H9 (cell line): ENCODE measurements around the gene RNPS1. TPM values are rescaled to one million over a fixed set of nuclear protein-coding genes. Genes with fewer than 3 reads are reported as not detected.
"Not testable (repeated sequence)": the region's sequence is repeated elsewhere in the genome, so short reads cannot be mapped to it uniquely, and the experiment has no call there.

Experiments used
- DNase-seq: peaks from one replicate; pipeline ENCODE4 v3.0.0-alpha.2; 2017
- H2AFZ ChIP-seq: one replicate; pipeline ENCODE4 v1.6.1; 2013; ENCODE audit warnings: mild to moderate bottlenecking, low read length, control low read depth, moderate library complexity
- H2AK5ac ChIP-seq: 2 replicates; pipeline ENCODE4 v1.6.1; 2013; ENCODE audit warnings: low read length, control low read depth, mixed read lengths; ENCODE audit not compliant: insufficient read length
- H2BK120ac ChIP-seq: one replicate; pipeline ENCODE4 v1.6.1; 2013; ENCODE audit warnings: low read depth, mild to moderate bottlenecking, low read length, control low read depth, inconsistent platforms; ENCODE audit not compliant: poor library complexity, severe bottlenecking
- H2BK12ac ChIP-seq: 2 replicates; pipeline ENCODE4 v1.6.1; 2013; ENCODE audit warnings: low read length, control low read depth, mixed read lengths, low read depth; ENCODE audit not compliant: insufficient read length
- H2BK15ac ChIP-seq: 2 replicates; pipeline ENCODE4 v1.6.1; 2013; ENCODE audit warnings: low read depth, low read length, control low read depth
- H2BK20ac ChIP-seq: one replicate; pipeline ENCODE4 v1.6.1; 2013; ENCODE audit warnings: low read depth, mild to moderate bottlenecking, low read length, control low read depth, inconsistent platforms; ENCODE audit not compliant: poor library complexity, severe bottlenecking
- H2BK5ac ChIP-seq: 2 replicates; pipeline ENCODE4 v1.6.1; 2013; ENCODE audit warnings: low read length, control low read depth, mixed read lengths; ENCODE audit not compliant: insufficient read length
- H3K14ac ChIP-seq: 2 replicates; pipeline ENCODE4 v1.6.1; 2013; ENCODE audit warnings: low read length, control low read depth; ENCODE audit not compliant: insufficient read depth
- H3K18ac ChIP-seq: 2 replicates; pipeline ENCODE4 v1.6.1; 2013; ENCODE audit warnings: low read depth, mild to moderate bottlenecking, mixed read lengths, low read length, control low read depth; ENCODE audit not compliant: insufficient read length
- H3K23ac ChIP-seq: 2 replicates; pipeline ENCODE4 v1.6.1; 2013; ENCODE audit warnings: low read length, control low read depth, mixed read lengths, low read depth; ENCODE audit not compliant: insufficient read length
- H3K23me2 ChIP-seq: 2 replicates; pipeline ENCODE4 v1.6.1; 2013; ENCODE audit warnings: low read depth, mild to moderate bottlenecking, mixed read lengths, low read length, control low read depth; ENCODE audit not compliant: insufficient read length, poor library complexity, severe bottlenecking
- H3K27ac ChIP-seq: 2 replicates; pipeline ENCODE4 v1.5.1; 2013; ENCODE audit warnings: low read length, control low read depth, mixed read lengths, low read depth; ENCODE audit not compliant: insufficient read length
- H3K27me3 ChIP-seq: 2 replicates; pipeline ENCODE4 v1.6.1; 2013; ENCODE audit warnings: low read length, control low read depth, inconsistent platforms; ENCODE audit not compliant: insufficient read depth
- H3K4ac ChIP-seq: 2 replicates; pipeline ENCODE4 v1.6.1; 2013; ENCODE audit warnings: low read depth, mild to moderate bottlenecking, control low read depth, inconsistent platforms, low read length, moderate library complexity
- H3K4me1 ChIP-seq: 2 replicates; pipeline ENCODE4 v1.6.1; 2013; ENCODE audit warnings: low read length, control low read depth, inconsistent platforms; ENCODE audit not compliant: insufficient read depth
- H3K4me2 ChIP-seq: 2 replicates; pipeline ENCODE4 v1.6.1; 2013; ENCODE audit warnings: low read length, control low read depth, mixed read lengths; ENCODE audit not compliant: insufficient read length, insufficient read depth
- H3K56ac ChIP-seq: 2 replicates; pipeline ENCODE4 v1.6.1; 2013; ENCODE audit warnings: low read depth, mild to moderate bottlenecking, mixed read lengths, low read length, control low read depth; ENCODE audit not compliant: insufficient read length
- H3K79me1 ChIP-seq: 2 replicates; pipeline ENCODE4 v1.6.1; 2013; ENCODE audit warnings: low read depth, mild to moderate bottlenecking, moderate library complexity, low read length, control low read depth, inconsistent platforms; ENCODE audit not compliant: insufficient read depth, poor library complexity, severe bottlenecking
- H3K79me2 ChIP-seq: 2 replicates; pipeline ENCODE4 v1.6.1; 2013; ENCODE audit warnings: low read length, control low read depth, inconsistent platforms; ENCODE audit not compliant: insufficient read depth
- H3K9ac ChIP-seq: 2 replicates; pipeline ENCODE4 v1.6.1; 2013; ENCODE audit warnings: low read length, control low read depth, mixed read lengths; ENCODE audit not compliant: insufficient read length; ENCODE audit errors: extremely low read depth
- H3K9me3 ChIP-seq: one replicate; pipeline ENCODE4 v1.6.1; 2013; ENCODE audit warnings: low read depth, low read length, inconsistent platforms; ENCODE audit not compliant: control insufficient read depth
- H3T11ph ChIP-seq: one replicate; pipeline ENCODE4 v1.6.1; 2013; ENCODE audit warnings: mild to moderate bottlenecking, low read length, control low read depth, inconsistent platforms
- H4K20me1 ChIP-seq: one replicate; pipeline ENCODE4 v1.6.1; 2013; ENCODE audit not compliant: control insufficient read depth, insufficient read length, insufficient read depth
- H4K5ac ChIP-seq: 2 replicates; pipeline ENCODE4 v1.6.1; 2013; ENCODE audit warnings: low read depth, mild to moderate bottlenecking, mixed read lengths, low read length, control low read depth; ENCODE audit not compliant: insufficient read length
- H4K8ac ChIP-seq: replicated peaks from 2 replicates; pipeline ENCODE4 v1.6.1; 2013; ENCODE audit warnings: low read length, control low read depth, mixed read lengths, low read depth; ENCODE audit not compliant: insufficient read length
- H4K91ac ChIP-seq: 2 replicates; pipeline ENCODE4 v1.6.1; 2013; ENCODE audit warnings: low read depth, mild to moderate bottlenecking, moderate library complexity, mixed read lengths, low read length, control low read depth; ENCODE audit not compliant: insufficient read length
- H3K27ac Mint-ChIP-seq, 3 experiments: 2 replicates in 2 of 3; 3 replicates in 1 of 3; pipeline ENCODE4 v1.8.0; 2020 to 2021; ENCODE audit warnings: mixed read lengths in 3 of 3, mild to moderate bottlenecking in 1 of 3, moderate library complexity in 1 of 3
- H3K27me3 Mint-ChIP-seq: 2 replicates; pipeline ENCODE4 v1.8.0; 2021; ENCODE audit warnings: low read depth, mild to moderate bottlenecking, moderate library complexity, mixed read lengths
- H3K36me3 Mint-ChIP-seq, 3 experiments: 2 replicates in 2 of 3; 3 replicates in 1 of 3; pipeline ENCODE4 v1.8.0; 2020 to 2021; ENCODE audit warnings: low read depth in 3 of 3, mixed read lengths in 3 of 3; ENCODE audit not compliant: insufficient read depth in 1 of 3
- H3K4me1 Mint-ChIP-seq, 2 experiments: 2 replicates each; pipeline ENCODE4 v1.8.0; 2020; ENCODE audit warnings: mixed read lengths in 2 of 2
- H3K4me3 Mint-ChIP-seq, 2 experiments: 2 replicates in 1 of 2; 3 replicates in 1 of 2; pipeline ENCODE4 v1.8.0; 2020 to 2021; ENCODE audit warnings: mild to moderate bottlenecking in 2 of 2, mixed read lengths in 2 of 2, moderate library complexity in 1 of 2
- H3K9me3 Mint-ChIP-seq, 2 experiments: 2 replicates in 1 of 2; 3 replicates in 1 of 2; pipeline ENCODE4 v1.8.0; 2020; ENCODE audit warnings: mild to moderate bottlenecking in 2 of 2, mixed read lengths in 2 of 2, moderate library complexity in 1 of 2
- CTCF ChIP-seq: fragments of 200-600 bp; sonication (generic); conservative IDR thresholded peaks from 3 replicates; pipeline ENCODE4 v1.8.0; 2021; ENCODE audit warnings: antibody characterized with exemption, mild to moderate bottlenecking
- WGBS: extraction: QIAGEN DNeasy Blood & Tissue Kit; methylation state at CpG from one replicate; pipeline ENCODE4 v1.1.7; 2013; ENCODE audit warnings: missing lambda C conversion rate, low lambda C conversion rate, mixed read lengths; ENCODE audit not compliant: insufficient read length; ENCODE audit errors: extremely low coverage; 5-methylcytosine and 5-hydroxymethylcytosine counted together
- total RNA-seq: library from RNA; stranded (reverse); gene quantifications from 2 replicates; pipeline ENCODE4 v1.2.1, GENCODE V29; 2021

RNPS1 gene
- total RNA-seq, 1 experiment from 2014 or later, result 384 TPM

- no peak for TF ChIP-seq CTCF
- H3K23ac ChIP-seq, result no peak overlapping the region
- H4K8ac ChIP-seq, result no peak overlapping the region
These were observed 25.3 kb downstream of the RNPS1 start for GRCh38 chr16:2242598-2242997.

DNA sequence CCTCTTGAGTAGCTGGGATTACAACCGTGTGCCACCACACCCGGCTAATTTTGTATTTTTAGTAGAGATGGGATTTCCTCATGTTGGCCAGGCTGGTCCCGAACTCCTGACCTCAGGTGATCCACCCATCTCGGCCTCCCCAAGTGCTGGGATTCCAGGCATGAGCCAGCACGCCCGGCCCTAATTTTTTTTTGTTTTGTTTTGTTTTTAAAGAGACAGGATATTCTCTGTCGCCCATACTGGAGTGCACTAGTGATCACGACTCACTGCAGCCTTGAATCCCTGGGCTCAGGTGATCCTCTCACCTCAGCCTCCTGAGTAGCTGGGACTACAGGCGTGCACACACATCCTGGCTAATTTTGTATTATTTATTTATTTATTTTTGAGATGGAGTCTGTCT lies 27.6 kb downstream of the RNPS1 start:
- not testable (repeated sequence) for H3K4me1 Mint-ChIP-seq, H4K8ac ChIP-seq, H3K4ac ChIP-seq, H2BK15ac ChIP-seq, H4K91ac ChIP-seq, H3K9ac ChIP-seq, H3K9me3 ChIP-seq, H3K56ac ChIP-seq, H4K20me1 ChIP-seq, DNase-seq, H3K14ac ChIP-seq, H3K79me1 ChIP-seq, H2AFZ ChIP-seq, H3K27ac ChIP-seq, H3K27ac Mint-ChIP-seq, H2AK5ac ChIP-seq, H3K4me2 ChIP-seq, H3K23ac ChIP-seq, H2BK120ac ChIP-seq, H2BK12ac ChIP-seq, H3T11ph ChIP-seq, H3K79me2 ChIP-seq, H4K5ac ChIP-seq, H3K9me3 Mint-ChIP-seq, H3K18ac ChIP-seq, H2BK5ac ChIP-seq, H3K4me3 Mint-ChIP-seq, H3K27me3 ChIP-seq, H2BK20ac ChIP-seq, H3K4me1 ChIP-seq
- Mint-ChIP-seq H3K27me3 (peaks cover 16% of the 10 kb centered on the region), H3K36me3 (peaks cover 8 to 48% (median 28%) of the 10 kb centered on the region in 3 experiments; a peak in 6 of 7 replicates)
- no CpG with 5 or more reads among the region's 9 CpGs for WGBS
- peaks cover 13% of the 10 kb centered on the region for H3K23me2 ChIP-seq

More at GRCh38 chr16:2242598-2242997, 25.3 kb downstream of the RNPS1 start:
- Histone ChIP-seq H2BK12ac (no peak overlapping the region), H3K14ac (no peak overlapping the region), H2BK5ac (no peak overlapping the region), H3K79me2 (no peaks in the 10 kb centered on the region), H3K56ac (no peak overlapping the region), H3K9ac (no peak overlapping the region), H3K9me3 (no peaks in the 10 kb centered on the region), H3K23me2 (no peaks in the 10 kb centered on the region), H3K27me3 (no peaks in the 10 kb centered on the region), H4K20me1 (no peaks in the 10 kb centered on the region), H3T11ph (no peak overlapping the region), H4K91ac (no peak overlapping the region), H3K18ac (no peak overlapping the region), H4K5ac (no peak overlapping the region), H2BK120ac (no peak overlapping the region), H3K4me2 (no peak overlapping the region), H3K4ac (no peak overlapping the region), H3K79me1 (no peaks in the 10 kb centered on the region), H3K4me1 (no peaks in the 10 kb centered on the region), H2BK15ac (no peak overlapping the region), H3K27ac (no peak overlapping the region), H2BK20ac (no peak overlapping the region), H2AK5ac (no peak overlapping the region), H2AFZ (no peak overlapping the region)
- Mint-ChIP-seq H3K4me1 (peaks cover 0 to 3% of the 10 kb centered on the region in 2 experiments; a peak in 1 of 4 replicates), H3K27me3 (peaks cover 4% of the 10 kb centered on the region; the same call in 1 of the 2 replicates), H3K27ac (no peak overlapping the region), H3K9me3 (no peaks in the 10 kb centered on the region; a peak in 1 of 5 replicates), H3K4me3 (no peak overlapping the region), H3K36me3 (peaks cover 15 to 61% (median 40%) of the 10 kb centered on the region in 3 experiments; a peak in 6 of 7 replicates)
- no CpG with 5 or more reads among the region's 11 CpGs for WGBS
- DNase-seq, result no peak
